Prostate gland (tissue), 2 donors: ENCODE data around the gene COP1.

Experiments used
- CTCF ChIP-seq, 4 experiments: fragments of 200-600 bp in 2 of 4; fragments of 450-650 bp in 2 of 4; sonication (generic) in 2 of 4; IDR thresholded peaks; 1 replicate in 3 of 4; 2 replicates in 1 of 4; pipeline ENCODE4 v1.5.1; 2016 to 2019; ENCODE audit warnings: antibody characterized with exemption in 4 of 4, mild to moderate bottlenecking in 2 of 4, moderate library complexity in 2 of 4
- POLR2A ChIP-seq: fragments of 450-650 bp; IDR thresholded peaks from one replicate; pipeline ENCODE4 v1.6.1; 2016; ENCODE audit warnings: antibody characterized with exemption, mild to moderate bottlenecking

- no peak for TF ChIP-seq POLR2A
- TF ChIP-seq CTCF (IDR thresholded peaks at IDR 0.05) = no peak
These were observed 177.9 kb downstream of the COP1 start for GRCh38 chr1:176029155-176029554.
